MCF 10A (cell line): ENCODE results near the gene TMEFF2. TPM values are rescaled to one million over a fixed set of nuclear protein-coding genes. Genes with fewer than 3 reads are reported as not detected.

Experiments
- BruUV-seq: library from RNA; stranded (reverse); fragments of 400-500 nt; replicated peaks from 2 replicates; lab custom pipeline; 2021; lab: Mats Ljungman, UMichigan
- CTCF ChIA-PET: fragments of 300-600 bp; sonication (Branson Sonifier 250); formaldehyde crosslinking; extraction: SDS; loops from one replicate; lab custom pipeline; 2021; ENCODE audit warnings: antibody characterized with exemption, inconsistent platforms; lab: Yijun Ruan, JAX
- POLR2A ChIA-PET: fragments of 300-600, 350-650 bp; sonication (Branson Sonifier 250); formaldehyde crosslinking; extraction: SDS; loops from one replicate; lab custom pipeline; 2020; ENCODE audit warnings: antibody characterized with exemption, inconsistent platforms; lab: Yijun Ruan, JAX
- DNase-seq: peaks from one replicate; pipeline ENCODE4 v3.0.0-alpha.2; 2018; ENCODE audit not compliant: unreplicated experiment
- H3K27ac Mint-ChIP-seq: one replicate; pipeline ENCODE4 v1.8.0; 2022; ENCODE audit warnings: mild to moderate bottlenecking, low read depth, mixed read lengths; ENCODE audit not compliant: unreplicated experiment
- H3K27me3 Mint-ChIP-seq: one replicate; pipeline ENCODE4 v1.8.0; 2022; ENCODE audit warnings: mixed read lengths; ENCODE audit not compliant: insufficient read depth, unreplicated experiment
- H3K36me3 Mint-ChIP-seq: one replicate; pipeline ENCODE4 v1.8.0; 2022; ENCODE audit warnings: mild to moderate bottlenecking, moderate library complexity, mixed read lengths; ENCODE audit not compliant: insufficient read depth, unreplicated experiment
- H3K4me1 Mint-ChIP-seq: one replicate; pipeline ENCODE4 v1.8.0; 2022; ENCODE audit warnings: mixed read lengths; ENCODE audit not compliant: insufficient read depth, unreplicated experiment
- H3K4me3 Mint-ChIP-seq: one replicate; pipeline ENCODE4 v1.8.0; 2022; ENCODE audit warnings: mild to moderate bottlenecking, moderate library complexity, mixed read lengths; ENCODE audit not compliant: unreplicated experiment
- H3K9me3 Mint-ChIP-seq: one replicate; pipeline ENCODE4 v1.8.0; 2022; ENCODE audit warnings: mixed read lengths; ENCODE audit not compliant: unreplicated experiment
- intact Hi-C: fragments of 100-400 bp; cut with micrococcal nuclease; formaldehyde crosslinking; loops from 2 replicates; pipeline ENCODE4 v1.14.1; 2022
- total RNA-seq: library from RNA; stranded (reverse); gene quantifications from 2 replicates; pipeline ENCODE4 v1.2.3, GENCODE V29; 2022
- TF ChIP-seq, protein P1 (sequence below): fragments of 200-600 bp; IDR thresholded peaks from one replicate; pipeline ENCODE4 v1.8.0; 2022; ENCODE audit warnings: antibody characterized with exemption, mild to moderate bottlenecking; ENCODE audit not compliant: unreplicated experiment

TMEFF2 gene
- total RNA-seq, 1 experiment from 2014 or later, result not detected

DNA sequence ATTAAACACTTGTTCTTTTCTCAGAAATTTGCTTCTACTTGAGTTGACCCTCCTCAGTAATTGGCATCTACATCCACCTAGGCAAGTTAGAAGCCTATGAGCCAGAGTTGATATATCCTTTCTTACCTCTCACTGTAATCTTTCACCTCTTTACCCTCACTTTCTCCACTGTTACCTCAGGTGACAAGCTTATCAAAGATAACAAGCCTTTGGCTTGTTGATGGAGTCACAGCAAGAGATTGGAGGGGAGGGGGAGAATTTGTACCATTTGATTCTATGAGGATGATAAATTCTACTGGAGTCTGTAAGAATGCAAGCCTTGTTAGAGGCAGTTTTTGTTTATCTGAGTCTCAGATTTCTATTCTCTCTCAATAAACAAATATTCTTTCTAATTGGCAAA lies 176.9 kb downstream of the TMEFF2 start:
- BruUV-seq, result no TSS peak
- intact Hi-C loops, result no loop called here
- no peaks in the 10 kb centered on the region for H3K27me3 Mint-ChIP-seq

GRCh38 chr2:192016265-192016664 lies 178.5 kb downstream of the TMEFF2 start:
- TF ChIP-seq, protein P1, sequence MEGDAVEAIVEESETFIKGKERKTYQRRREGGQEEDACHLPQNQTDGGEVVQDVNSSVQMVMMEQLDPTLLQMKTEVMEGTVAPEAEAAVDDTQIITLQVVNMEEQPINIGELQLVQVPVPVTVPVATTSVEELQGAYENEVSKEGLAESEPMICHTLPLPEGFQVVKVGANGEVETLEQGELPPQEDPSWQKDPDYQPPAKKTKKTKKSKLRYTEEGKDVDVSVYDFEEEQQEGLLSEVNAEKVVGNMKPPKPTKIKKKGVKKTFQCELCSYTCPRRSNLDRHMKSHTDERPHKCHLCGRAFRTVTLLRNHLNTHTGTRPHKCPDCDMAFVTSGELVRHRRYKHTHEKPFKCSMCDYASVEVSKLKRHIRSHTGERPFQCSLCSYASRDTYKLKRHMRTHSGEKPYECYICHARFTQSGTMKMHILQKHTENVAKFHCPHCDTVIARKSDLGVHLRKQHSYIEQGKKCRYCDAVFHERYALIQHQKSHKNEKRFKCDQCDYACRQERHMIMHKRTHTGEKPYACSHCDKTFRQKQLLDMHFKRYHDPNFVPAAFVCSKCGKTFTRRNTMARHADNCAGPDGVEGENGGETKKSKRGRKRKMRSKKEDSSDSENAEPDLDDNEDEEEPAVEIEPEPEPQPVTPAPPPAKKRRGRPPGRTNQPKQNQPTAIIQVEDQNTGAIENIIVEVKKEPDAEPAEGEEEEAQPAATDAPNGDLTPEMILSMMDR, result no peak

More for the DNA sequence above, 176.9 kb downstream of the TMEFF2 start:
- H3K4me1 Mint-ChIP-seq, result no peaks in the 10 kb centered on the region
- no peaks in the 10 kb centered on the region for H3K36me3 Mint-ChIP-seq
- no peaks in the 10 kb centered on the region for H3K9me3 Mint-ChIP-seq
- TF ChIP-seq, protein P1, result no peak
- CTCF ChIA-PET, result interaction anchor here (0.6 kb wide), 1 partner anchor 144 kb away, joined by 3 read pairs; no protein-coding TSS in a partner anchor
- H3K27ac Mint-ChIP-seq, result no peak overlapping the region
- H3K4me3 Mint-ChIP-seq, result no peak overlapping the region
- POLR2A ChIA-PET, result interaction anchor here (0.6 to 1.8 kb wide), 2 partner anchors 15 to 474 kb away, joined by 3 to 6 read pairs; no protein-coding TSS in a partner anchor
- no peak for DNase-seq

GRCh38 chr2:192013211-192013610 lies 181.5 kb downstream of the TMEFF2 start:
- H3K4me3 Mint-ChIP-seq, result no peak overlapping the region
- intact Hi-C loops, result no loop called here
- no peaks in the 10 kb centered on the region for H3K9me3 Mint-ChIP-seq
- CTCF ChIA-PET, result interaction anchor here (0.7 kb wide), 1 partner anchor 109 kb away, joined by 3 read pairs; no protein-coding TSS in a partner anchor
- DNase-seq, result no peak
- H3K27me3 Mint-ChIP-seq, result no peaks in the 10 kb centered on the region
- no peaks in the 10 kb centered on the region for H3K4me1 Mint-ChIP-seq
- H3K36me3 Mint-ChIP-seq, result no peaks in the 10 kb centered on the region
- no TSS peak for BruUV-seq
- no peak overlapping the region for H3K27ac Mint-ChIP-seq
- TF ChIP-seq, protein P1, result no peak
- POLR2A ChIA-PET, result interaction anchor here (1.1 kb wide), 1 partner anchor 27 kb away, joined by 3 read pairs; no protein-coding TSS in a partner anchor

More at GRCh38 chr2:192016265-192016664, 178.5 kb downstream of the TMEFF2 start:
- no peaks in the 10 kb centered on the region for H3K36me3 Mint-ChIP-seq
- no peaks in the 10 kb centered on the region for H3K27me3 Mint-ChIP-seq
- H3K4me3 Mint-ChIP-seq, result no peak overlapping the region
- no TSS peak for BruUV-seq
- no peaks in the 10 kb centered on the region for H3K9me3 Mint-ChIP-seq
- intact Hi-C loops, result no loop called here
- ChIA-PET POLR2A (interaction anchor here (1.8 kb wide), 1 partner anchor 14 kb away, joined by 6 read pairs; no protein-coding TSS in a partner anchor), CTCF (no interaction called here)
- no peaks in the 10 kb centered on the region for H3K4me1 Mint-ChIP-seq
- DNase-seq, result no peak
- no peak overlapping the region for H3K27ac Mint-ChIP-seq

- Mint-ChIP-seq H3K9me3 (no peaks in the 10 kb centered on the region), H3K36me3 (no peaks in the 10 kb centered on the region), H3K4me3 (no peak overlapping the region), H3K27ac (no peak overlapping the region), H3K4me1 (no peaks in the 10 kb centered on the region), H3K27me3 (no peaks in the 10 kb centered on the region)
- ChIA-PET CTCF (interaction anchor here (0.6 to 1.2 kb wide), 2 partner anchors 11 to 14 kb away, joined by 3 to 4 read pairs; no protein-coding TSS in a partner anchor), POLR2A (interaction anchor here (0.8 to 1.8 kb wide), 3 partner anchors 9 to 167 kb away, joined by 3 read pairs; no protein-coding TSS in a partner anchor)
- TF ChIP-seq, protein P1, result no peak
- BruUV-seq, result no TSS peak
- intact Hi-C loops, result no loop called here
- no peak for DNase-seq
Measured at GRCh38 chr2:192011196-192011595, 183.5 kb downstream of the TMEFF2 start.
